ENCODE results near the gene PLEKHA6. TPM values are rescaled to one million over a fixed set of nuclear protein-coding genes. Genes with fewer than 3 reads are reported as not detected.

PLEKHA6 gene
- total and polyA plus RNA-seq, 2 of the 8 experiments (the other 6 are each of a cell fraction or from before 2014, with no cell fraction given) = 4.8 to 20.2 TPM

- no peak for TF ChIP-seq CTBP2 (IDR thresholded peaks at IDR 0.05; ENCODE audit: borderline replicate concordance, insufficient read depth, insufficient read length, low read length)
- no peak for TF ChIP-seq SIRT6 (IDR thresholded peaks at IDR 0.05; ENCODE audit: low read length)
- TF ChIP-seq, protein P1, sequence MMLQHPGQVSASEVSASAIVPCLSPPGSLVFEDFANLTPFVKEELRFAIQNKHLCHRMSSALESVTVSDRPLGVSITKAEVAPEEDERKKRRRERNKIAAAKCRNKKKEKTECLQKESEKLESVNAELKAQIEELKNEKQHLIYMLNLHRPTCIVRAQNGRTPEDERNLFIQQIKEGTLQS (IDR thresholded peaks at IDR 0.05; ENCODE audit: insufficient read depth, low read depth, low read length) = no peak
- TF ChIP-seq TBP (IDR thresholded peaks at IDR 0.05; ENCODE audit: low read depth, low read length) = no peak
- no peak for TF ChIP-seq GTF2F1 (IDR thresholded peaks at IDR 0.05; ENCODE audit: borderline replicate concordance, low read depth, low read length)
- no peak for TF ChIP-seq SP4 (IDR thresholded peaks at IDR 0.05; ENCODE audit: low read length)
- TF ChIP-seq NANOG (IDR thresholded peaks at IDR 0.05; ENCODE audit: insufficient read depth, low read depth, low read length, poor library complexity, severe bottlenecking) = no peak
- TF ChIP-seq EZH2 (IDR thresholded peaks at IDR 0.05; ENCODE audit: low read depth, low read length, severe bottlenecking) = no peak
- TF ChIP-seq SP2 (IDR thresholded peaks at IDR 0.05; ENCODE audit: low read length) = no peak
- no peak for TF ChIP-seq RFX5 (IDR thresholded peaks at IDR 0.05; ENCODE audit: borderline replicate concordance, low read depth, low read length)
- no peak for TF ChIP-seq RNF2 (IDR thresholded peaks at IDR 0.05; ENCODE audit: borderline replicate concordance, low read depth, low read length, missing control alignments, poor library complexity, severe bottlenecking)
- no peak for TF ChIP-seq HDAC6 (IDR thresholded peaks at IDR 0.05; ENCODE audit: low read depth, low read length)
Measured at GRCh38 chr1:204405988-204406387, 46.3 kb upstream of the PLEKHA6 start (continued).
